PC-9 (cell line): ENCODE measurements around the gene CEP70. TPM values are rescaled to one million over a fixed set of nuclear protein-coding genes. Genes with fewer than 3 reads are reported as not detected.
"Not testable (repeated sequence)": the region's sequence is repeated elsewhere in the genome, so short reads cannot be mapped to it uniquely, and the experiment has no call there.

Experiments used
- BruUV-seq: library from RNA; stranded (reverse); fragments of 400-500 nt; replicated peaks from 2 replicates; lab custom pipeline; 2021; lab: Mats Ljungman, UMichigan
- CTCF ChIA-PET: fragments of 300-600 bp; sonication (Branson Sonifier 250); formaldehyde crosslinking; loops from one replicate; lab custom pipeline; 2022; ENCODE audit warnings: antibody characterized with exemption; lab: Charles Lee
- POLR2A ChIA-PET: fragments of 300-600 bp; sonication (Branson Sonifier 250); formaldehyde crosslinking; loops from one replicate; lab custom pipeline; 2022; ENCODE audit warnings: antibody characterized with exemption; ENCODE audit not compliant: unreplicated experiment; lab: Charles Lee
- DNase-seq, 2 experiments: peaks; one replicate each; pipeline versions ENCODE4 v3.0.0 to v3.0.0-alpha.2; 2015 to 2022; ENCODE audit warnings: mixed read lengths in 1 of 2
- H2AFZ ChIP-seq: fragments of 200-600 bp; sonication (generic); 2 replicates; pipeline ENCODE4 v1.8.1; 2017; ENCODE audit warnings: antibody characterized with exemption
- H3F3A ChIP-seq: fragments of 200-600 bp; sonication (generic); 2 replicates; pipeline ENCODE4 v1.8.1; 2017; ENCODE audit warnings: antibody characterized with exemption, mild to moderate bottlenecking, low read depth; ENCODE audit not compliant: insufficient read depth
- H3K27ac ChIP-seq: fragments of 200-600 bp; sonication (generic); 2 replicates; pipeline ENCODE4 v1.6.1; 2016; ENCODE audit warnings: mixed run types
- H3K27me3 ChIP-seq: fragments of 200-600 bp; sonication (generic); 2 replicates; pipeline ENCODE4 v1.6.1; 2016; ENCODE audit warnings: low read depth, mixed run types; ENCODE audit not compliant: insufficient read depth
- H3K36me3 ChIP-seq: fragments of 200-600 bp; sonication (generic); 2 replicates; pipeline ENCODE4 v1.6.1; 2016; ENCODE audit warnings: low read depth, mixed run types
- H3K4me1 ChIP-seq: fragments of 200-600 bp; sonication (generic); replicated peaks from 2 replicates; pipeline ENCODE4 v1.6.1; 2016; ENCODE audit warnings: mixed run types; ENCODE audit not compliant: insufficient read depth
- H3K4me2 ChIP-seq: fragments of 200-600 bp; sonication (generic); 2 replicates; pipeline ENCODE4 v1.6.1; 2017; ENCODE audit warnings: mixed run types
- H3K4me3 ChIP-seq: fragments of 200-600 bp; sonication (generic); 2 replicates; pipeline ENCODE4 v1.6.1; 2016; ENCODE audit warnings: mixed run types
- H3K79me2 ChIP-seq: fragments of 200-600 bp; sonication (generic); 2 replicates; pipeline ENCODE4 v1.6.1; 2017; ENCODE audit warnings: low read depth, mixed run types
- H3K9me2 ChIP-seq: fragments of 200-600 bp; sonication (generic); 2 replicates; pipeline ENCODE4 v1.8.1; 2017; ENCODE audit warnings: mild to moderate bottlenecking; ENCODE audit not compliant: insufficient read depth
- H3K9me3 ChIP-seq: fragments of 200-600 bp; sonication (generic); 2 replicates; pipeline ENCODE4 v1.8.1; 2016; ENCODE audit warnings: low read depth; ENCODE audit not compliant: insufficient read depth
- H4K20me1 ChIP-seq: fragments of 200-600 bp; sonication (generic); 2 replicates; pipeline ENCODE4 v1.8.1; 2017; ENCODE audit not compliant: insufficient read depth
- EZH2 ChIP-seq: fragments of 200-600 bp; sonication (generic); IDR thresholded peaks from 2 replicates; pipeline ENCODE4 v1.8.0; 2017; ENCODE audit warnings: antibody characterized with exemption, low read depth
- intact Hi-C: fragments of 100-400 bp; cut with micrococcal nuclease; formaldehyde crosslinking; loops from one replicate; pipeline ENCODE4 v1.10.0; 2022; ENCODE audit not compliant: unreplicated experiment
- total RNA-seq: library from RNA; stranded (reverse); gene quantifications from 2 replicates; pipeline ENCODE4 v1.2.3, GENCODE V29; 2021
- TF ChIP-seq, protein P1 (sequence below): fragments of 200-600 bp; sonication (generic); conservative IDR thresholded peaks from 2 replicates; pipeline ENCODE4 v1.6.1; 2017; ENCODE audit warnings: mixed run types, antibody characterized with exemption, mild to moderate bottlenecking, moderate library complexity

Gene CEP70
- total RNA-seq, 1 experiment from 2014 or later: 73.6 TPM

DNA sequence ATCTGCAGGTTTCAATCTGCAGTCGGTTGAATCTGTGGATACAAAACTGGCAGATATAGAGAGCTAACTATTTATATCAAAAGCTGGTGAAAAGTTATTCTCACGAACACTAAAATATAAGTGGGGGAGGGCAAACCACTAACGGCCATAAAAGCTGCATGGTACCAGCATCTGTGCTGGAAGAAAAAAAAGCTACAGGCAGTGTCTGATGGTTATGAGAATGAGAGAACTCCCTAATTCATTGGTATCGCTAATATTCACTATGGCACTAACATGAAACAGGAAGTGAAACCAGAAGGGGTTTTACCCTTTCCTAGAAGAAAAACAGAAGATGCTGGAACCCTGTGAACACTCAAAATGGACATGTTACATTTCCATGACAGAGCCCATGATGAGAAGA, 15.9 kb downstream of the CEP70 start:
- Histone ChIP-seq H3K27me3 (no peaks in the 10 kb centered on the region), H3K4me2 (no peak overlapping the region), H3K36me3 (no peaks in the 10 kb centered on the region; the same call in 1 of the 2 replicates), H3K9me2 (no peaks in the 10 kb centered on the region), H4K20me1 (no peaks in the 10 kb centered on the region), H3F3A (no peaks in the 10 kb centered on the region), H3K79me2 (peaks cover 10% of the 10 kb centered on the region), H3K4me1 (no peaks in the 10 kb centered on the region), H3K9me3 (no peaks in the 10 kb centered on the region), H2AFZ (no peak overlapping the region), H3K27ac (no peak overlapping the region), H3K4me3 (no peak overlapping the region)
- no TSS peak for BruUV-seq
- no peak for DNase-seq
- no peak for TF ChIP-seq EZH2
- TF ChIP-seq, protein P1, sequence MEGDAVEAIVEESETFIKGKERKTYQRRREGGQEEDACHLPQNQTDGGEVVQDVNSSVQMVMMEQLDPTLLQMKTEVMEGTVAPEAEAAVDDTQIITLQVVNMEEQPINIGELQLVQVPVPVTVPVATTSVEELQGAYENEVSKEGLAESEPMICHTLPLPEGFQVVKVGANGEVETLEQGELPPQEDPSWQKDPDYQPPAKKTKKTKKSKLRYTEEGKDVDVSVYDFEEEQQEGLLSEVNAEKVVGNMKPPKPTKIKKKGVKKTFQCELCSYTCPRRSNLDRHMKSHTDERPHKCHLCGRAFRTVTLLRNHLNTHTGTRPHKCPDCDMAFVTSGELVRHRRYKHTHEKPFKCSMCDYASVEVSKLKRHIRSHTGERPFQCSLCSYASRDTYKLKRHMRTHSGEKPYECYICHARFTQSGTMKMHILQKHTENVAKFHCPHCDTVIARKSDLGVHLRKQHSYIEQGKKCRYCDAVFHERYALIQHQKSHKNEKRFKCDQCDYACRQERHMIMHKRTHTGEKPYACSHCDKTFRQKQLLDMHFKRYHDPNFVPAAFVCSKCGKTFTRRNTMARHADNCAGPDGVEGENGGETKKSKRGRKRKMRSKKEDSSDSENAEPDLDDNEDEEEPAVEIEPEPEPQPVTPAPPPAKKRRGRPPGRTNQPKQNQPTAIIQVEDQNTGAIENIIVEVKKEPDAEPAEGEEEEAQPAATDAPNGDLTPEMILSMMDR: no peak
- intact Hi-C loops: no loop called here
- POLR2A ChIA-PET: no interaction called here
- CTCF ChIA-PET: no interaction called here

DNA sequence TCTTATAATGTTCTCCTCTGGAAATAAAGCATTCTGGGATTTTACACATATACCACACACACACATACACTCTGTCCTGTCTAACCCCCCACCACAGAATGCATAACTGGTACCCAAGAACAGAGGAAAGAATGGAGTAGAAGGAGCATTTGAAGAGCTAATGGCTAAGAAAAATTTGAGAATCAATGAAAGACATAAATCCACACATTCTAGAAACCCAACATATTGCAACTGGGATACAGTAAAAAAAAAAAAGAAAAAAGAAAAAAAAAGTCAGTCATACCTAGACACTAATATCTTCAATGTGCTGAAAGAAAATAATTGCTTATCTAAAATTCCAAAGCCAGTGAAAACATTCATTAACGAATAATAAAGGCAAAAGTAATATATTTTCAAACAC, 20.9 kb downstream of the CEP70 start:
- no peak for DNase-seq
- Histone ChIP-seq H3F3A (no peaks in the 10 kb centered on the region), H3K4me2 (no peak overlapping the region), H3K9me3 (no peaks in the 10 kb centered on the region; the same call in 1 of the 2 replicates), H3K79me2 (peaks cover 4% of the 10 kb centered on the region; the same call in 1 of the 2 replicates), H2AFZ (no peak overlapping the region), H3K4me1 (no peaks in the 10 kb centered on the region), H3K4me3 (no peak overlapping the region), H3K27me3 (no peaks in the 10 kb centered on the region), H3K9me2 (no peaks in the 10 kb centered on the region), H4K20me1 (no peaks in the 10 kb centered on the region), H3K36me3 (peaks cover 11% of the 10 kb centered on the region), H3K27ac (no peak overlapping the region)
- intact Hi-C loops: no loop called here
- POLR2A ChIA-PET: no interaction called here
- BruUV-seq: no TSS peak
- CTCF ChIA-PET: no interaction called here
- no peak for TF ChIP-seq EZH2
- TF ChIP-seq, protein P1: no peak

DNA sequence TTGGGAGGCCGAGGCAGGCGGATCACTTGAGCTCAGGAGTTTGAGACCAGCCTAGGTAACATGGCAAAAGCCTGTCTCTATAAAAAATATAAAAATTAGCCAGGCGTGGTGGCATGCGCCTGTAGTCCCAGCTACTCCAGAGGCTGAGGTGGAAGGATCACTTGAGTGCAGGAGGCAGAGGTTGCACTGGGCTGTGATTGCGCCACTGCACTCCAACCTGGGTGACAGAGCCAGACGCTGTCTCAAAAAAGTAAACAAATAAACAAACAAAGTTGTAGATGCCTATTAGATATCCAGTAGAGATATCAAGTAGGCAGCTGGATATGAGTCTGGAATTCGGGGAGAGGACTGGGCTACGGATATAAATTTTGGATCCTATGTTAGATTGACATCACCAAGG, 24.4 kb downstream of the CEP70 start:
- H3K4me3 ChIP-seq, H3K9me3 ChIP-seq, H3K27ac ChIP-seq, intact Hi-C loops, DNase-seq, H3F3A ChIP-seq, BruUV-seq, H2AFZ ChIP-seq, H3K79me2 ChIP-seq, H4K20me1 ChIP-seq, CTCF ChIA-PET, H3K4me1 ChIP-seq, H3K27me3 ChIP-seq, H3K4me2 ChIP-seq, H3K9me2 ChIP-seq: not testable (repeated sequence)
- peaks cover 11% of the 10 kb centered on the region for H3K36me3 ChIP-seq
- POLR2A ChIA-PET: interaction anchor here (0.6 kb wide), 1 partner anchor 68 kb away, joined by 4 read pairs; no protein-coding TSS in a partner anchor

DNA sequence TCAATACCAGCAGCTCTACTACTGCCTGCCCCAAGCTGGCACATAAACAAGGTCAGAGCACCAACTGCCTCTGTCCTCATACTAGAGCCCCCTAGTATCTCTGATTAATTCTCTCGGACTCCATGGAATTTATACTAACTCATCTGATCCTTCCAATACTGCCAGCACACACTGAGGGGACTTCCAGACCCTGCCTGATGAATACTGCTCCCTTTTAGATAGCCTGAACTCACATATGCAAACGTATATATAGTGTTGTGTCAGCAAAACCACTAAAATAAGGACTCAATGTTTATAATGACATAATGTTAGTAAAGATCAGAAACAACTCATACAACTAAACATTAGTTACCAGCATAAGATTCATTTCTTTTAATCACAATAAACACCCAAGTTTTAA, 25.0 kb downstream of the CEP70 start:
- POLR2A ChIA-PET: no interaction called here
- no TSS peak for BruUV-seq
- no peak for DNase-seq

More for the DNA sequence above, 25.0 kb downstream of the CEP70 start:
- no peak overlapping the region for H3K4me3 ChIP-seq
- H3K4me2 ChIP-seq: no peak overlapping the region
- no peaks in the 10 kb centered on the region for H3K79me2 ChIP-seq
- no peaks in the 10 kb centered on the region; the same call in 1 of the 2 replicates for H3K9me3 ChIP-seq
- no peaks in the 10 kb centered on the region for H3K27me3 ChIP-seq
- no peaks in the 10 kb centered on the region for H3F3A ChIP-seq
- H3K36me3 ChIP-seq: peaks cover 11% of the 10 kb centered on the region
- no peak overlapping the region for H3K27ac ChIP-seq
- H3K4me1 ChIP-seq: no peaks in the 10 kb centered on the region
- intact Hi-C loops: no loop called here
- TF ChIP-seq, protein P1: no peak
- TF ChIP-seq EZH2: no peak
- H2AFZ ChIP-seq: no peak overlapping the region
- H4K20me1 ChIP-seq: no peaks in the 10 kb centered on the region
- CTCF ChIA-PET: no interaction called here
- H3K9me2 ChIP-seq: no peaks in the 10 kb centered on the region
